ENCODE measurements around the gene PDLIM5. TPM values are rescaled to one million over a fixed set of nuclear protein-coding genes. Genes with fewer than 3 reads are reported as not detected.

PDLIM5 gene
- total RNA-seq, 1 experiment from 2014 or later, result 58.0 TPM

DNA sequence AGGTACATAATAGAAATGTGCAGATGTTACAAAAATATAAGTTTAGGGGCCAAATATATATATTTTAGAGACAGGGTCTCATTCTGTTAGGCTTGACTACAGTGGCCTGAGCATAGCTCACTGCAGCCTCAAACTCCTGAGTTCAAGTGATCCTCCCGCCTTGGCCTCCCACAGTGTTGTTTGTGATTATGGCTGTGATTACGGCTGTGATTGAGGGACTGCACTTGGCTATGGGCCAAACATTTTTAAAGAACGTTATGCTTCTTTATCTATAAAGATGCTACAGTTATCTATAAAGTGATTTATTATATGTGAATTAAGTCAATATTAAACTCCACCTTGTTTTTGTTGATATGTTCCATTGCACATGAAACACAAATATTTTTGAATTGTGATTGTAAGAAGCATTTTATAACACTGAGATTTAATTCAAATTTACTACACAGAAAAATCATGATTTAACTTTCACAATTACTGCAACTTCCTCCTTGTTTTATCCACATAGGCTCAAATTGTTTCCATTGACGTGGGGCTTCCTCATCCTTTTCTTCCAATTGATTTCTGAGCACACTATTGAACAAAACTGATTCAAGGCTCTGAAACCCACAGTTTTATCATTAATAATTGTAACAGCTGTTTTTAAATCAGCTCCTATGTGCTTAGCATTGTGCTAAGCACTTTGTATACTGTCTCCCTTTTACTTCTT lies 237.6 kb downstream of the PDLIM5 start:
- no peak overlapping the region for H3K9ac ChIP-seq (ENCODE audit: extremely low read depth, insufficient read length, low read length)
- DNase-seq, result no peak
- H2AK5ac ChIP-seq (ENCODE audit: insufficient read length, low read length), result no peak overlapping the region
- no peak overlapping the region for H3K4me3 Mint-ChIP-seq
- H2BK120ac ChIP-seq (ENCODE audit: low read depth, low read length, poor library complexity, severe bottlenecking), result no peak overlapping the region
- H2BK5ac ChIP-seq (ENCODE audit: insufficient read length, low read length), result no peak overlapping the region
- H4K91ac ChIP-seq (ENCODE audit: insufficient read length, low read depth, low read length), result no peak overlapping the region
- H3K27me3 Mint-ChIP-seq (ENCODE audit: low read depth), result no peaks in the 10 kb centered on the region
- no peaks in the 10 kb centered on the region for H3K9me3 ChIP-seq (ENCODE audit: control insufficient read depth, low read depth, low read length)
- TF ChIP-seq, protein P1, sequence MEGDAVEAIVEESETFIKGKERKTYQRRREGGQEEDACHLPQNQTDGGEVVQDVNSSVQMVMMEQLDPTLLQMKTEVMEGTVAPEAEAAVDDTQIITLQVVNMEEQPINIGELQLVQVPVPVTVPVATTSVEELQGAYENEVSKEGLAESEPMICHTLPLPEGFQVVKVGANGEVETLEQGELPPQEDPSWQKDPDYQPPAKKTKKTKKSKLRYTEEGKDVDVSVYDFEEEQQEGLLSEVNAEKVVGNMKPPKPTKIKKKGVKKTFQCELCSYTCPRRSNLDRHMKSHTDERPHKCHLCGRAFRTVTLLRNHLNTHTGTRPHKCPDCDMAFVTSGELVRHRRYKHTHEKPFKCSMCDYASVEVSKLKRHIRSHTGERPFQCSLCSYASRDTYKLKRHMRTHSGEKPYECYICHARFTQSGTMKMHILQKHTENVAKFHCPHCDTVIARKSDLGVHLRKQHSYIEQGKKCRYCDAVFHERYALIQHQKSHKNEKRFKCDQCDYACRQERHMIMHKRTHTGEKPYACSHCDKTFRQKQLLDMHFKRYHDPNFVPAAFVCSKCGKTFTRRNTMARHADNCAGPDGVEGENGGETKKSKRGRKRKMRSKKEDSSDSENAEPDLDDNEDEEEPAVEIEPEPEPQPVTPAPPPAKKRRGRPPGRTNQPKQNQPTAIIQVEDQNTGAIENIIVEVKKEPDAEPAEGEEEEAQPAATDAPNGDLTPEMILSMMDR (conservative IDR thresholded peaks at IDR 0.05), result no peak
- H4K8ac ChIP-seq (replicated peaks; ENCODE audit: insufficient read length, low read depth, low read length), result no peak overlapping the region
- no peaks in the 10 kb centered on the region for H3K79me1 ChIP-seq (ENCODE audit: insufficient read depth, low read depth, low read length, poor library complexity, severe bottlenecking)
- H3K4me1 ChIP-seq (ENCODE audit: insufficient read depth, low read length), result no peaks in the 10 kb centered on the region
- H3K79me2 ChIP-seq (ENCODE audit: insufficient read depth, low read length), result no peaks in the 10 kb centered on the region
- H2BK20ac ChIP-seq (ENCODE audit: low read depth, low read length, poor library complexity, severe bottlenecking), result no peak overlapping the region
- no peaks in the 10 kb centered on the region; a peak in 1 of 5 replicates for H3K9me3 Mint-ChIP-seq
- H3K18ac ChIP-seq (ENCODE audit: insufficient read length, low read depth, low read length), result no peak overlapping the region
- H3K23me2 ChIP-seq (ENCODE audit: insufficient read length, low read depth, low read length, poor library complexity, severe bottlenecking), result no peaks in the 10 kb centered on the region
- no peak overlapping the region for H3T11ph ChIP-seq (ENCODE audit: low read length)
- peaks cover 0 to 2% (median 0%) of the 10 kb centered on the region in 3 experiments; a peak in 1 of 7 replicates for H3K36me3 Mint-ChIP-seq (ENCODE audit: insufficient read depth in 1 of 3, low read depth in 3 of 3)
- H3K4me2 ChIP-seq (ENCODE audit: insufficient read depth, insufficient read length, low read length), result no peak overlapping the region
- no peak overlapping the region for H3K56ac ChIP-seq (ENCODE audit: insufficient read length, low read depth, low read length)
- H3K14ac ChIP-seq (ENCODE audit: insufficient read depth, low read length), result no peak overlapping the region
- no peak overlapping the region for H3K23ac ChIP-seq (ENCODE audit: insufficient read length, low read depth, low read length)
- H4K20me1 ChIP-seq (ENCODE audit: control insufficient read depth, insufficient read depth, insufficient read length), result no peaks in the 10 kb centered on the region
- no peaks in the 10 kb centered on the region for H3K4me1 Mint-ChIP-seq
- no peak overlapping the region for H3K27ac ChIP-seq (ENCODE audit: insufficient read length, low read depth, low read length)
- no peaks in the 10 kb centered on the region for H3K27me3 ChIP-seq (ENCODE audit: insufficient read depth, low read length)
- H3K4ac ChIP-seq (ENCODE audit: low read depth, low read length), result no peak overlapping the region
- no peak overlapping the region for H2BK12ac ChIP-seq (ENCODE audit: insufficient read length, low read depth, low read length)
- H2AFZ ChIP-seq (ENCODE audit: low read length), result no peak overlapping the region
- no peak overlapping the region for H2BK15ac ChIP-seq (ENCODE audit: low read depth, low read length)
- no peak overlapping the region for H4K5ac ChIP-seq (ENCODE audit: insufficient read length, low read depth, low read length)
- no peak overlapping the region for H3K27ac Mint-ChIP-seq
- no CpG with 5 or more reads among the region's 4 CpGs for WGBS (ENCODE audit: extremely low coverage, insufficient read length, low lambda C conversion rate)

All from H9 (cell line).